Transverse colon (tissue), 4 donors: Measurements from ENCODE around the gene PLAGL2. TPM values are rescaled to one million over a fixed set of nuclear protein-coding genes. Genes with fewer than 3 reads are reported as not detected.

Experiments used
- DNase-seq: peaks from one replicate; pipeline ENCODE4 v3.0.0-alpha.2; 2019
- H3K27ac ChIP-seq, 4 donors: fragments of 200-600 bp; sonication (generic); 2 replicates each; pipeline ENCODE4 v1.5.1; 2016 to 2018; ENCODE audit warnings: inconsistent platforms in 4 of 4
- H3K27me3 ChIP-seq: fragments of 200-600 bp; sonication (generic); 2 replicates; pipeline ENCODE4 v1.5.1; 2017; ENCODE audit warnings: inconsistent platforms
- H3K36me3 ChIP-seq, 4 donors: fragments of 200-600 bp; sonication (generic); 2 replicates each; pipeline ENCODE4 v1.5.1; 2017 to 2019; ENCODE audit warnings: inconsistent platforms in 4 of 4
- H3K4me1 ChIP-seq, 4 donors: fragments of 200-600 bp; sonication (generic); 2 replicates each; pipeline ENCODE4 v1.5.1; 2017 to 2020; ENCODE audit warnings: inconsistent platforms in 4 of 4
- H3K4me3 ChIP-seq, 4 donors: fragments of 200-600 bp; sonication (generic); 1 replicate in 1 of 4; 2 replicates in 3 of 4; pipeline versions ENCODE4 v1.5.1 to v1.6.1; 2017 to 2019; ENCODE audit warnings: inconsistent platforms in 4 of 4
- H3K9me3 ChIP-seq, 2 donors: fragments of 200-600 bp; sonication (generic); 2 replicates each; pipeline ENCODE4 v1.5.1; 2017 to 2019; ENCODE audit warnings: inconsistent platforms in 2 of 2
- EP300 ChIP-seq: sonication (generic); formaldehyde crosslinking; IDR thresholded peaks from one replicate; pipeline ENCODE4 v1.6.1; 2017; ENCODE audit warnings: antibody characterized with exemption, low read depth
- POLR2A ChIP-seq: fragments of 450-650 bp; IDR thresholded peaks from one replicate; pipeline ENCODE4 v1.6.1; 2016; ENCODE audit warnings: antibody characterized with exemption, mild to moderate bottlenecking, moderate library complexity
- POLR2AphosphoS5 ChIP-seq, 3 donors: sonication (generic); formaldehyde crosslinking; IDR thresholded peaks; one replicate each; pipeline ENCODE4 v1.6.1; 2016; ENCODE audit warnings: antibody characterized with exemption in 3 of 3
- WGBS, 2 donors: methylation state at CpG; one replicate each; pipeline ENCODE4 v1.1.5; 2018; ENCODE audit warnings: low coverage in 1 of 2; 5-methylcytosine and 5-hydroxymethylcytosine counted together
- in situ Hi-C, 4 donors: fragments of 200-750 bp; cut with MboI; loops; one replicate each; pipeline versions ENCODE4 v1.15.0 to v1.15.1; 2017; ENCODE audit warnings: low sequenced_read_pairs in 3 of 4, low pct_ligation_motif_present in 1 of 4, low pct_unique_long_range_greater_than_20kb in 1 of 4
- intact Hi-C: fragments of 100-400 bp; cut with DNase I; formaldehyde crosslinking; loops from one replicate; pipeline ENCODE4 v1.15.1; 2023; ENCODE audit warnings: low total_unique reads
- total RNA-seq, 4 donors: library from RNA; depleted of rRNA; stranded (reverse); fragments of >200 nt; gene quantifications; one replicate each; pipeline ENCODE4 v1.1.0, GENCODE V29; 2016
- TF ChIP-seq, protein P1 (sequence below), 5 experiments: fragments of 200-600 bp in 3 of 5; fragments of 450-650 bp in 2 of 5; sonication (generic) in 3 of 5; IDR thresholded peaks; 1 replicate in 2 of 5; 2 replicates in 3 of 5; pipeline ENCODE4 v1.5.1; 2016 to 2017; ENCODE audit warnings: antibody characterized with exemption in 5 of 5, inconsistent platforms in 3 of 5, mild to moderate bottlenecking in 2 of 5, moderate library complexity in 1 of 5

PLAGL2 gene
- total RNA-seq, 4 donors from 2014 or later: 6.6 to 24.9 (median 11.8) TPM

DNA sequence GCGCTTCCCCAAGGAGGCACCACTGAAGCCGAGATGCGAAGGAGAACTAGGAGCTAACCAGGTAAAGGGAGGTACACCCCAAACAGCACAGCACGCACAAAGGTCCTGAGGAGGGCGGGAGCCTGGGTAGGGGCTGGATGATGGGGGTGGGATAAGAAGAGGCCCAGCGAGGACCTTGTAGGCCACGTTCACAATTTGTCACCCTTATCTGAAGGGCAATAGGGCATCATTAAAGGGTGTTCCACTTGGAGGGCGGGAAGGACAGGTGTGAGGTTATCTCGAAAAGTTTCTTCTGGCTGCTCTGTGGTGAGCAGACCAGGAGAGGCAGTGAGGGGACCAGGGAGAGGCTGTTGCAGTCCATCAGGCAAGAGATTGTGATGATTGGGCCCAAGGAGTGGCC is 25.7 kb upstream of the PLAGL2 start:
- Histone ChIP-seq H3K36me3 (peaks cover 0 to 28% (median 8%) of the 10 kb centered on the region in 4 donors), H3K27me3 (no peaks in the 10 kb centered on the region), H3K9me3 (no peaks in the 10 kb centered on the region), H3K27ac (no peak overlapping the region), H3K4me3 (no peak overlapping the region), H3K4me1 (peaks cover 13 to 43% (median 23%) of the 10 kb centered on the region in 4 donors)
- in situ Hi-C loops (no loop called here), intact Hi-C loops (no loop called here)
- TF ChIP-seq, protein P1, sequence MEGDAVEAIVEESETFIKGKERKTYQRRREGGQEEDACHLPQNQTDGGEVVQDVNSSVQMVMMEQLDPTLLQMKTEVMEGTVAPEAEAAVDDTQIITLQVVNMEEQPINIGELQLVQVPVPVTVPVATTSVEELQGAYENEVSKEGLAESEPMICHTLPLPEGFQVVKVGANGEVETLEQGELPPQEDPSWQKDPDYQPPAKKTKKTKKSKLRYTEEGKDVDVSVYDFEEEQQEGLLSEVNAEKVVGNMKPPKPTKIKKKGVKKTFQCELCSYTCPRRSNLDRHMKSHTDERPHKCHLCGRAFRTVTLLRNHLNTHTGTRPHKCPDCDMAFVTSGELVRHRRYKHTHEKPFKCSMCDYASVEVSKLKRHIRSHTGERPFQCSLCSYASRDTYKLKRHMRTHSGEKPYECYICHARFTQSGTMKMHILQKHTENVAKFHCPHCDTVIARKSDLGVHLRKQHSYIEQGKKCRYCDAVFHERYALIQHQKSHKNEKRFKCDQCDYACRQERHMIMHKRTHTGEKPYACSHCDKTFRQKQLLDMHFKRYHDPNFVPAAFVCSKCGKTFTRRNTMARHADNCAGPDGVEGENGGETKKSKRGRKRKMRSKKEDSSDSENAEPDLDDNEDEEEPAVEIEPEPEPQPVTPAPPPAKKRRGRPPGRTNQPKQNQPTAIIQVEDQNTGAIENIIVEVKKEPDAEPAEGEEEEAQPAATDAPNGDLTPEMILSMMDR (IDR thresholded peaks at IDR 0.05): no peak
- no peak for TF ChIP-seq POLR2A
- no peak for TF ChIP-seq POLR2AphosphoS5 (IDR thresholded peaks at IDR 0.05)
- no peak for TF ChIP-seq EP300
- 87 to 90% methylated on average over 6 to 9 of the region's 9 CpGs for WGBS, 2 donors
- DNase-seq: no peak

DNA sequence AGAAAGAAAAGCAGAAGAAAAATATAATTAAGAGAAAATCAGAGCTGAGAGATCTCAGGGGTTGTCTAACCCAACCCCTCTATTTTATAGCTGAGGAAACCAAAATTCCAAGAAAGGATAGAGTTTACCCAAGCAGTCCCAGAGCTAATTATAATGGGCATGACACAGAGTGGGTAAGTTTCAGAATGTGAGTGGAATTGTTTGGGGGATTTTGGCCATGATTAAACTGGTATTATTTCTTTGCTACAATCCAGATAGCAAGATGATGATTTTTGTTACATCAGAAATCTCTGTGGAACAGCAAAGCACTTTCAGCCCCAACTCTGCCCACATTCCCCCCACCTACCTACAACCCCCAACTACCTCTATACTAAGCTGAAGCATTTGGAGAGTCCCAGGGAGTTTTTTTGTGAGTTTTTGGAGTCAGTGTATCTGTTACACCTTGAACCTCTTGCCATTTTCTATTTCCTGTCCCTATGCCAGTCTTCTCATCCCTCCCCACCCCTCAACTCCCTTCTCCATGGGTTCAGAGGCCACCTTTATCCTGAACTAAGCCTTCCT is 24.9 kb upstream of the PLAGL2 start:
- in situ Hi-C loops (no loop called here), intact Hi-C loops (no loop called here)
- H3K27ac ChIP-seq: no peak overlapping the region
- H3K4me1 ChIP-seq: peaks cover 13 to 45% (median 27%) of the 10 kb centered on the region in 4 donors
- TF ChIP-seq POLR2AphosphoS5 (IDR thresholded peaks at IDR 0.05) (no peak), POLR2A (no peak), EP300 (no peak)
- TF ChIP-seq, protein P1 (IDR thresholded peaks at IDR 0.05): no peak
- no peak overlapping the region for H3K4me3 ChIP-seq
- peaks cover 0 to 28% (median 8%) of the 10 kb centered on the region in 4 donors for H3K36me3 ChIP-seq
- no peaks in the 10 kb centered on the region for H3K27me3 ChIP-seq
- no peaks in the 10 kb centered on the region for H3K9me3 ChIP-seq
- DNase-seq: no peak

DNA sequence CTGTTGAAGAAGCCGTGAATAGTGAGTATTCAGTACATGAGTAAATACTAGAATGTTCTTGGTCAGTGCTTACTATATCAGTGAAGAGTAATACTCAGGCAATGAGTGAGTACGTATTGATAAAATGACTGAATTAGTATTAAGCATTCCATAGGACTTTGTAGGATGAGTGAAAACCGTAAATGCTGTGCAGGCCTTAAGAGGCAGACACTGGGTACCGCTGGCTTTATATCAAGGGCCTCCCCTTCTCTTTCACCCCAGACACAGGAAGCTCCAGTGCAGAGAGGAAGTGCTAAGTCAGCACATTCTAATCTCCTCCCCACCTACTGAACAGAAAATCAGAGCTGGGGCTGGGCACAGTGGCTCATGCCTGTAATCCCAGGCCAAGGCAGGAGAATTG is 24.3 kb upstream of the PLAGL2 start:
- intact Hi-C loops: no loop called here
- no peaks in the 10 kb centered on the region for H3K9me3 ChIP-seq
- DNase-seq: no peak
- peaks cover 0 to 28% (median 8%) of the 10 kb centered on the region in 4 donors for H3K36me3 ChIP-seq
- in situ Hi-C loops: no loop called here
- TF ChIP-seq POLR2AphosphoS5 (IDR thresholded peaks at IDR 0.05) (no peak), POLR2A (no peak), EP300 (no peak)
- TF ChIP-seq, protein P1 (IDR thresholded peaks at IDR 0.05): no peak
- WGBS, 2 donors: 70 to 73% methylated on average over 4 of the region's 4 CpGs
- H3K4me3 ChIP-seq: no peak overlapping the region
- peaks cover 13 to 46% (median 31%) of the 10 kb centered on the region in 4 donors for H3K4me1 ChIP-seq
- no peaks in the 10 kb centered on the region for H3K27me3 ChIP-seq
- H3K27ac ChIP-seq: no peak overlapping the region

DNA sequence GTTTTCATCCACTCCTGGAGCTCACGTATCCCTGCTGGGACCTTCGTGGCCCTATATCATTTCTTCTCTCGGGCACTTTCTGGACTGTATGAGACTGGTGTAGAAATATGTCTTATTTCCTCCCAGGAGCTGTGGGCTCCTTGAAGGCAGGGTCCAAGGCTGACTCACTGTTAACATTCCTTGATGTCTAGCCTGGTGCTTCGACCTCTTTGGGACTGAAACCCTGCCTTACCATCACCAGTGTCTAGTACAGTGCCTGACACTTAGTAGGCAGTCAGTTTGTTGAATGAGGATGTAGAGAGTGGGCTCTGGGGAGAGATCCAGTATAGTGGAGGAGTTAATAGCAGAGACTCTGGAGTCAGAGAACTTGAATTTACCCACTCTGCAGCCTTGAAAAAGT is 23.7 kb upstream of the PLAGL2 start:
- no peak overlapping the region for H3K4me3 ChIP-seq
- no peak overlapping the region for H3K27ac ChIP-seq
- H3K36me3 ChIP-seq: peaks cover 0 to 28% (median 8%) of the 10 kb centered on the region in 4 donors
- no peak for TF ChIP-seq POLR2AphosphoS5 (IDR thresholded peaks at IDR 0.05)
- intact Hi-C loops (no loop called here), in situ Hi-C loops (no loop called here)
- no peak for DNase-seq
- H3K27me3 ChIP-seq: no peaks in the 10 kb centered on the region
- 98% methylated on average over 4 of the region's 4 CpGs; no CpG with 5 or more reads in 1 of the 2 donors for WGBS, 2 donors
- peaks cover 7 to 45% (median 31%) of the 10 kb centered on the region in 4 donors for H3K4me1 ChIP-seq
- H3K9me3 ChIP-seq: no peaks in the 10 kb centered on the region

DNA sequence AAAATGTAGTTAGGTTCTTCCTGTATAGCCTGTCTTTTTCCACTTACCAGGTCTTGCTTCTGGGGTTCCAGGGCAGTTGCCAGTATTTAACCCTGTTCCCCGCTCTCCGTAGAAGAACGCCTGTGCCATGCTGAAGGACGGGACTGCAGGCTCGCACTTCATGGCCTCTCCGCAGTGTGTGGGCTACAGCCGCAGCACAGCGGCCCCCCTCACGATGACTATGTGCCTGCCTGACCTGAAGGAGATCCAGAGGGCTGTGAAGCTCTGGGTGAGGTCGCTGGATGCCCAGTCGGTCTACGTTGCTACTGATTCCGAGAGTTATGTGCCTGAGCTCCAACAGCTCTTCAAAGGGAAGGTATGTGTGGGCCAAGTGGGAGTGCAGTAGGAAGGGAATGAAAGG is 23.2 kb upstream of the PLAGL2 start:
- WGBS, 2 donors: 90 to 95% methylated on average over 6 to 13 of the region's 13 CpGs
- no peaks in the 10 kb centered on the region for H3K9me3 ChIP-seq
- no peaks in the 10 kb centered on the region for H3K27me3 ChIP-seq
- peaks cover 0 to 28% (median 8%) of the 10 kb centered on the region in 4 donors for H3K36me3 ChIP-seq
- H3K4me1 ChIP-seq: peaks cover 2 to 45% (median 30%) of the 10 kb centered on the region in 4 donors
- intact Hi-C loops (no loop called here), in situ Hi-C loops (no loop called here)
- TF ChIP-seq POLR2A (no peak), EP300 (no peak), POLR2AphosphoS5 (IDR thresholded peaks at IDR 0.05) (no peak)
- TF ChIP-seq, protein P1 (IDR thresholded peaks at IDR 0.05): no peak
- no peak for DNase-seq
- H3K27ac ChIP-seq: no peak overlapping the region
- H3K4me3 ChIP-seq: no peak overlapping the region
